Stimulated activated CD8-positive, alpha-beta memory T cell treated with anti-CD3 and anti-CD28 coated beads, Interleukin-4, amount 100 ng/mL, for 1 hour (primary cell): ENCODE data around the gene AGFG1.

Source experiments
- DNase-seq, 2 donors: peaks; one replicate each; pipeline ENCODE4 v3.0.0-alpha.2; 2020; ENCODE audit warnings: low read depth in 2 of 2, low spot score in 1 of 2

The AGFG1 gene, protein sequence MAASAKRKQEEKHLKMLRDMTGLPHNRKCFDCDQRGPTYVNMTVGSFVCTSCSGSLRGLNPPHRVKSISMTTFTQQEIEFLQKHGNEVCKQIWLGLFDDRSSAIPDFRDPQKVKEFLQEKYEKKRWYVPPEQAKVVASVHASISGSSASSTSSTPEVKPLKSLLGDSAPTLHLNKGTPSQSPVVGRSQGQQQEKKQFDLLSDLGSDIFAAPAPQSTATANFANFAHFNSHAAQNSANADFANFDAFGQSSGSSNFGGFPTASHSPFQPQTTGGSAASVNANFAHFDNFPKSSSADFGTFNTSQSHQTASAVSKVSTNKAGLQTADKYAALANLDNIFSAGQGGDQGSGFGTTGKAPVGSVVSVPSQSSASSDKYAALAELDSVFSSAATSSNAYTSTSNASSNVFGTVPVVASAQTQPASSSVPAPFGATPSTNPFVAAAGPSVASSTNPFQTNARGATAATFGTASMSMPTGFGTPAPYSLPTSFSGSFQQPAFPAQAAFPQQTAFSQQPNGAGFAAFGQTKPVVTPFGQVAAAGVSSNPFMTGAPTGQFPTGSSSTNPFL

DNA sequence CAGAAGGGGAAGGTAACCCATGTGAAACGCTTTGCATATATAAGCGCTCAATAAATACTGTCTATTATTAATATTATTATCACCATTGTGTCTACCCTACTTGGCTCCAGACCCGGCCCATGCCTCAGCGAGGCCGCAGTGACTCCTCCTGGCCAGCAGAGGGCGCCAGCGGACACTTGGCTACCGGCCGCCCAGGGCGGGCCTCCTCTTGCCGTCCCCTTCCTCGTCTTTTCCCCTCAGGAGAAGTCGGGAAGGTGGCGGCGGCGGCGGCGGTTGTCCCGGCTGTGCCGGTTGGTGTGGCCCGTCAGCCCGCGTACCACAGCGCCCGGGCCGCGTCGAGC lies at the start of gene AGFG1:
TSS of gene AGFG1 (plus strand) at position 233 of the 341 bp plus-strand sequence. CDS start 266 bp downstream, outside the sequence.
- DNase-seq: peak; percentile 77 to 80

DNA sequence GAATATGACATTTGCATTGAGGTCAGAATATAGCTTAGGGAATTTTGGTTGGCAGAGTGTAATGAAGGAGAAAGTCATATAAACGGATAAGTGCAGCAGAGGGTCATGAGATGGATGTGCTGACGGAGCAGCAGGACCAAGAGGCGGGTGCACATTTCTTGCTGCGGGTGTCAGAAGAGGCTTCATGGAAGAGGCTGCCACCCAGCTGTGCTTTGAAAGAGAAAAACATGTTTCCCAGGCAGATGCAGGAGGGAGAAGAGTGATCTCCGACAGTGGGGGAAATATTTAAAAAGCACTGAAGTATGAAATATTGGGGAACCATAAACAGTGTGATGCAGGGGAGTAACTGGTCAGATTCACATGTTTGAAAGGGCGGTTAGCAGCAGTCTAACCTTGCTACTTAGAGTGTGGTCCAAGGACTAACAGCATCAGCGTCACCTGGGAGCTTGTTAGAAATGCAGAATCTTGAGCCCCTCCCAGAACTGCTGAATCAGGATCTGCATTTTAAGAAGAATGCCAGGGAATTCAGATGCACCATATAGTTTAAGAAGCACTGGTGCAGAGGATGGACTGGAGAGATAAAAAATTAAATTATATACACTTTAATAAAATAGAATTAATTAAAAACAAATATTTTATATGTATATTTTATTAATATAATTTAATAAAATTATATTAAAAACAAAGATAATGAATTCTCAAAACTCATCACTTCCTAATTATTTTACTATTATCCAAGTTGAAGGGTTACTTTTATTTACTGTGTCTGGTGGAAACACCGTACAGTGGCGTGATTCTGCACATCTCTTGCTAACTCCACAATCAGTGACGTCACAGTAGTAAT lies 48.1 kb upstream of the AGFG1 start:
- no peak for DNase-seq

DNA sequence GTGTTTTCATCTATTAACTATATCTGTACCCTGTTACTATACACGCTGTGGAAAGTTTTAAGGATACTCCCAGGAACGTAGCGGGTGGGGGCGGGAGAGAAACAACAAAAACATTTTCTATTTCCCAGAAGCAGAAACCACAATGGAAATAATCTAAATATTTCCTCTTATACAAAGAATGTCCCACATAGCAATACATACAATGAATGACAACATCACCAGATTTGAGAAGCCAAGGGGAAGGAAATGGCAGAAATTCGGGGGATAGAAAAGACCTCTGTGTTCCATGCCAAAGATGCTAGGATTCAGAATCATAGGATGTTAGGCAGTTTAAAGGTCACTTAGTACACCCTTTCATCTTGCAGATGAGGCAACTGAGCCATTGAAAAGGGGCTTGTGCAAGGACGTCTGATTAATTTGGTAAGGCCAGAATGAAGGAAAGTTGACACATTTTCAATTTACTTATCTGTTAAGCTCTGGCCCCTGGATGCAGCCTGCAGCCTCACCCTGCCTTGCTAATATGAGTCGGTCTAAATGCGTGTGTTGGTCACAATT lies 43.1 kb upstream of the AGFG1 start:
- DNase-seq: no peak

DNA sequence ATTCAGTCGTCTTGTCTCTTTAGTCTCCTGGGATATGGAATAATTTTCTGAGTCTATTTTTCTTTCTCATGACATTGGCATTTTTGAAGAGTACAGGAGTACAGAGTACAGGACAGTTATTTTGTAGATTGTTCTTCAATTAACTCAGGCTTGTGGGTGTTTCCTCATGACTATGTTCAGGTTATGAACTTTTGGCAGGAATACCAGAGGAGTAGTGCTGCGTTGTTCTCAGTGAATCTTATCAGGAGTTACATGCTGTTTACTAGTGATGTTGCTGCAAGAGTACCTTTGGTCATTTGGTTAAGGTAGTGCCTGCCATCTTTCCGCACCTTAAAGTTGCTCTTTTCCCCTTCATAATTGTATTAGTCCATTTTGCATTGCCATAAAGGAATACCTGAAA lies 41.3 kb upstream of the AGFG1 start:
- DNase-seq: no peak

DNA sequence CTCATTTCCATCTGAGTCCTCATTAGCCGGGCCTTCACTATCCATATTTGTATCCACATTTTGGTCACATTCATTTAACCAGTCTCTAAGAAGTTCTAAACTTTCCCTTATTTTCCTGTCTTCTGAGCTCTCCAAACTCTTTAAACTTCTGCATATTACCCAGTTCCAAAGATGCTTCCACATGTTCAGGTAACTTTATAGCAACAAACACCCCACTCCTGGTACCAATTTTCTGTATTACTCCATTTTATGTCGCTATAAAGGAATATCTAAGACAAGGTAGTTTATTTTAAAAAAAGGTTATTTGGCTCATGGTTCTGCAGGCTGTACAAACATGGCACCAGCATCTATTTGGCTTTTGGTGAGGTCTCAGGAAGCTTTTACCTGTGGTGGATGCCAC lies 38.8 kb upstream of the AGFG1 start:
- DNase-seq: no peak

DNA sequence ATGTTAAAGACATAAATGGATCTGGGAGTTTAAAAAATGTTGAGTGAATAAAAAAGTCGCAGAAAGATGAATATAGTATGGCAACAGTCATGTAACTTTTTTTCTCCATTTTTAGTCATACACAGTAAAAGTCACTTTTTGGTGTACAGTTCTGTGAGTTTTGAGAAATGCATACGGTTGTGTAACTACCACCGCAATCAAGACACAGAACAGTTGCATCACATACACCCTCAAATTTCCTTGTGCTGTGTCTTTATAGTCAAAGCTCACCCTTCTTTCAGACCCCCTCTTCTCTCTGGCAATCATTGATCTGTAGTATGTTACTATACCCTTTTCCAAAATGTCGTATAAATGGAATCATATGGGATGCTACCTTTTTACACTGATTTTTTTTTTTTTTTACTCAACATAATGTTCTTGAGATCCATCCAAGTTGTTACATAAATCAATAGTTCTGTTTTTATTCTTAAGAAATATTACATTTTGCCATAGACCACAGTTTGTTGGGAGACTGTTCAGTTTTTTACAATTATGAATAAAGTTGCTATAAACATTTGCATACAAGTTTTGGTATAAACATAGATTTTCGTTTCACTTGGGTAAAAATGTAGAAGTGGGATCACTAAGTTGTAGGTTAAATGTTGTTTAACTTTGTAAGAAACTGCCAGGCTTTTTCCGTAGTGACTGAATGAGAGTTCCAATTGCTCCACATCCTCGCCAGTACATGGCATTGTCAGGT lies 35.4 kb upstream of the AGFG1 start:
- no peak for DNase-seq

DNA sequence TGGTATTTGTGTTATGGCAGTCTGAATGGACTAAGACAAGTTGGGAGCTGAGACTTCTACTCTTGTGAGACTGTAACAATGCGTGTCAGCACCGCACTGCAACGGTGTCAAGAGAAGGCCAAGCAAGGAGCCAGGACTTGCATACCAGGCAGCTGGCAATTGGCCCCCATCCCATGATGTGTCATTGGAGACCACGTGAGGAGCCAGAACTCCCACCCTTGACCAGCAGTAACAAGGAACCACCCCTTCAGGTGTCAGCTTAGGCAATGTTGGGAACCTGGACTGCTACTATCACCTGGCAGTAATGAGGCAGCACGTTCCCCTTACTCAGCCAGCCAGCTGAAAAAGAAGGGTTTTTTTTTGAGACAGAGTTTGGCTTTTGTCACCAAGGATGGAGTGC lies 32.7 kb upstream of the AGFG1 start:
- DNase-seq: no peak

DNA sequence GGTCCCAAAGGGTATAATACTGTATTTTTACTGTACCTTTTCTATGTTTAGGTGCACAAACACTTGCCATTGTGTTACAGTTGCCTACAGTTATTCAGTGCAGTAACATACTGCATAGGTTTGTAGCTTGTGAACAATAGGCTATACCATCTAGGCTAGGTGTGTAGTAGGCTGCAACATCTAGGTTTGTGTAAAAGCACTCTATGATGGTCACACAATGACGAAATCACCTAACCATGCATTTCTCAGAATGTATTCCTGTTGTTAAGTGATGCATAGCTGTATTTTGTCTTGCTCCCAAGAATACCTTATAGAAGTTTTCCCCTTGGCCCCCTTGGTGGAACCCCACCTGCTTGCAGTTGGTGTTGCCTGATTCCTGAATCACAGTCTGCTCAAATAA lies 29.3 kb upstream of the AGFG1 start:
- DNase-seq: no peak

DNA sequence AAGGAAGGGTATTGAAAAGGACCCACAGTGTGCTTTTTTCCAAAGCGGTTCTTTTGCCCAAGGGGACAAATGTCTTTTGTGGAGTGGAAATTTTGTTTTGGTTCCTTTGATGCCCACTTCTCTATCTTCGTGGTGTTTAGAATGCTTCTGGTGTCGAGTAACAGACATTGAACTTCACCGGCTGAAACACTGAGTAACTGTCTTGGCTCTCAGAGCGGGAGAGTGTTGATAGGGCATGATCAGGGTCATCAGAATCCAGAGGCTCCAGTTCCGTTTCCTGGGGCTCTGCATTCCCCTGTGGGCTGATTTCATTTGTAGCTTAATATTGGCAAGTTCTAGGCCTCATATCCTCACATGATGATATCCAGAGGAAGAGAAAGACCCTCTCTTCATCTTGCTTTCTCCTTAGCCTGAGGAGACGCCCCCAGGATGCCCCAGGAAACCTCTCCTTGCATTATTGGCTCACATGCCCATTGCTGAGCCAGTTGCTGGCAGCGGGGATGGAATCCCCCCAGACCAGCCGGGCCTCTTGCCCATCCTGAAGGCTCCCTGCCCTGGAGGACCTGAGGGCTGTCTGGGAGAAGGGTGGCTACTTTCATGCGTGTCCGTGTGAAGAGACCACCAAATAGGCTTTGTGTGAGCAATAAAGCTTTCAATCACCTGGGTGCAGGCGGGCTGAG lies 27.9 kb upstream of the AGFG1 start:
- DNase-seq: no peak

DNA sequence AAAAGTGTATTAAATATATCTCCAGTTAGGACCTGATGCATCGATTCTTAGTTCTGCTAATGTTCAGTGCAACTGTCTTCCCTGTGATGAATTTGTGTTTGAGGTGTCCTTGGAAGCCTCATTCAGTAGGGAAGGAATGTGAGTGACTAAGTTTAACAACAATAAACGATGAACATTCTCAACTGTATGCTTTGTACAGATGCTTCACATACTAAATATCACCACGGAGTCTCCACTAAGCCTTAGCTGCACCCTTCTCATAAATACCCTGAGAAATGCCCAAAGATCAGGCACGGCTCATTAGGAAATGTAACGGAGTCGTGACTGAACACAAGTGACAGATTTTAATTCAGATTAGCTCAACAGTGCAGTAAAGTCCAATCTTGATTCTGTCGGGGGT lies 24.4 kb upstream of the AGFG1 start:
- DNase-seq: no peak

DNA sequence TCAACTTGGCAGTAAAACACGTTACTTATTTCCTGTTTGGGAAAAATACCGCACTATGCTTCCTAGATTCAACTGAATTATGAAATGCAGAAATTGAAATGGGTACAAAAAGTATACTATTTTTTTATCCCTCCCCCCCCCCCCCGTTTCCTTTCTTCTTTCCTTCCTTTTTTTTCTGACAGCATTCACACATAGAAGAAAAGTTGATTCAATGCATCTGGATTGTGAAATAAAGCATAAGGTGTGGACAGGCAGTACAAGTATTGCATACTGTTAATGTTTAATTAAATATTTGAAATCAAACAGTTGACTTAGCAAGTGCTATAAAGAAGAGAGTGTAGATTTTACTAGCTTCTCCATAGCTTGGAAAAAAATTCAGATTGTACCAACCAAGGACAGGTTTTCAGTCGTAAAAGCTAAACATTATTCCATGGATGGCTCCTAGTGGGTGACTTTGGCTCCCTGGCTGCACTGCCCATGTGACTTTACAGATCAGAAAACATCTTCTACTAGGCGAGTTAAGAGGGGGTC lies 21.6 kb upstream of the AGFG1 start:
- no peak for DNase-seq

DNA sequence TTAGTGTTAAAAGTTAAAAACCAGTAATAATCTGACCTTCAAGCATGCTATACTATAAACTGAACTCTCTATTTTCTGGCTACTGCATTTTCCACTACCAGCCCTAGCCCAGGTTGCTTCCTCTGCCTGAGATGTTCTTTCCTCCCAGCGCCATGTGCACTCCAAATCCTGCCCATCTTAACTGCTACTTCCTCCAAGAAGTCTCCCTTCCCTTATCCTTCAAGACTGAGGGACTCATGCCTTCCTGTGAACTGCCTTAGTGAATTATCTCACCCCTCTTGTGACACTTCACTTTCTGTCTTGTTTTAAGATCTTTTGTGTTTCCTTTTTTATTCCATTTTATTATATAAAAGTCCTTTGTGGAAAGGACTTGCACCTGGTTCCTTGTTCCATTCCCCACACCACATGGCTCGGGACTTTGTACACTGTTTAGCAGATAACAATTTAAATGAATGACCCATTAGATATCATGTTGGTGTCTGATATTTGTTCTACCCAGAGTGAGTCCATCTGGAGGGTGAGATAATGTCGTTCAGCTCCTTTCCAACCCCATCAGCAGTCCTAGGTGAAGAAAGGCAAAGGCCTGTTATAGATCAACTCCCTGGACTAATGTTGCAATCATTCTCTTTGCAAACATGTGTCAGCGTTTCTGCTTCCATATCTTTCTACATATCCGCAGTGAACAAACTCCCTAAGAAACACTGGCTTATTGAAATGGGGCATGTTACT lies 20.9 kb upstream of the AGFG1 start:
- no peak for DNase-seq

DNA sequence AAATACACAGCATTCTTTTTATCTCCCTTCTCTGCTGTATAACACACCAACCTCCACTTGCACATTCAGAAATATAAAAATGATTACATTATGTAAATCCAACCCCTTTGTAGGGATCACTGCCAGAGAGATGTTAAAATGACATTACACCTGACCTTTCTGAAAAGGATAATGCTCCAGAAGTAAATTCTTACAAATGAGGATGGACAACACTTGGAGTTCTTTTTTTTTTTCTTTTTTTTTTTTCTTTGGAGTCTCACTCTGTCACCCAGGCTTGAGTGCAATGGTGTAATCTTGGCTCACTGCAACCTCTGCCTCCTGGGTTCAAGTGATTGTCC lies 20.3 kb upstream of the AGFG1 start:
- DNase-seq: no peak

DNA sequence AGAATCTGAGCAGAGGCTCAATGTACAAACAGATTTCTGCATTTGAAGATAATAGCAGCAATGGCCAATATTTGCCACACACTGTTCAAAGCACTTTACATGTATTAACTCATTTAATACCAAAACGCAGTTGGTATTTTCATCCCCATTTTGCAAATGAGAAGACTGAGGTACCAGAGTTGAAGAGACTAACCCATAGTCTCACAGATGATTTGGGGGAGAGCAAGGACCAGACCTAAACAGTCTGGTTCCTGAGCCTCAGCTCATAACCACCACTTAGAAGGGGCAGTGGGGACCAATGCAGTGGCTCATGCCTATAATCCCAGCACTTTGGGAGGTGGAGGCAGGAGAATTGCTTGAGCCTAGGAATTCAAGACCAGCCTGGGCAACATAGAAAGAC lies 18.1 kb upstream of the AGFG1 start:
- DNase-seq: no peak

DNA sequence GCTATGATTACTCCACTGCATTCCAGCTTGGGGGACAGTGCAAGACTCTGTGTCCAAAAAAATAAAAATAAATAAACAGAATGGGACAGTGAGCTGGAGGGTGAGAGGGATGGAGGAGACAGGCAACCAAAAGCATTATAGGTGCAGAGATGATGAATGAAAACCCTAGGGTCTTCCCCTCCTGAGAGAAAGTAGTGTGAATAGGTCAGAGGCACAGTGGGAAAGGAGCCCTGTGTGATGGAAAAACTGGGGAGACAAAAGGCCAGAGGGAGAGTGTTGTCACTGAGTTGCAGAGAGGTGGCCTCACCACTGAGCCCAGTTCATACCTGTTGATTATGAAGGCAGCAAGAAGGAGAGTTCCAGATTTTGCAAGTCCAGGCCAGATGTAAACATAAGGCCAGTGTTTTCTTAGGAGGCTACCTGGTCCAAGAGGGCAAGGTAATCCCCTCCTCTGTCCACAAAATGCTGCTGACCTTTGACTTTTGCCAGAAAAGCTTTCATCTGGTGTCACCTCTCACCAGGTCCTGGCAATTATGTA lies 17.6 kb upstream of the AGFG1 start:
- DNase-seq: no peak

DNA sequence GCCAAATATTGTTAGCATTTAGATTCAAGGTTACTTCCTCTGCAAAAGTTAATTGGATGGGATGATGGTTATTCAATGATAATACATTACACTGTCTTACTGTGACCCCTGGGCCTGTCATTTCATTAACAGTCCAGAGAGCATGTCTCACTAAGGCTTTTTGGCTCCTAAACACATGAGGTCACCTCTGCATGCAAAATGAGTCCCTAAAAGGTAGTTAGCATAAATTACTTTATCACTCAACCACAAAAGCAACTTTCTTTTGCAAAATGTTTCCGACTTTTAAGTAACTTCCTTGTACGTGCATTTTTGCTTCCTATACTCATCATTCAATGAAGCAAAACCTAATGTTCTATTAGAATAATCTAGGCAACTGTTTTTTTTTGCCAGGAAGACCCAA lies 16.8 kb upstream of the AGFG1 start:
- DNase-seq: no peak

DNA sequence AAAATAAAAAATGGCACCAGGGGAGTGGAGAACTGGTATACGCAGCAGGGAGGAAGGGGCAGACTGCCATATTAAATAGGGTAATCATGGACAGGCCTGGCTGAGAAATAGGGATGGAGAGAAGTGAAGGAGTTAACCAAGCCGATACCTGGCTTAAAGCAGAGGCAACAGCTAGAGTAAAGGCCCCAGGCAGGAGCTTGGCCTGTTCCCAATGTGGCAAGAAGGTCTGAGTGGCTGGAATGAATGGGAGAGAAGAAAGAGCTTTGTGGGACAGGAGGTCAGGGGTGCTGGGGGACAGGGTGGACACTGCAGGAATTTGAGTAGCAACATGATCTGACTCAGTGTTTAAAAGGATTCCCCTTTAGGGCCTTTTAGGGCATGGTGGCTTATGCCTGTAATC lies 15.9 kb upstream of the AGFG1 start:
- no peak for DNase-seq

DNA sequence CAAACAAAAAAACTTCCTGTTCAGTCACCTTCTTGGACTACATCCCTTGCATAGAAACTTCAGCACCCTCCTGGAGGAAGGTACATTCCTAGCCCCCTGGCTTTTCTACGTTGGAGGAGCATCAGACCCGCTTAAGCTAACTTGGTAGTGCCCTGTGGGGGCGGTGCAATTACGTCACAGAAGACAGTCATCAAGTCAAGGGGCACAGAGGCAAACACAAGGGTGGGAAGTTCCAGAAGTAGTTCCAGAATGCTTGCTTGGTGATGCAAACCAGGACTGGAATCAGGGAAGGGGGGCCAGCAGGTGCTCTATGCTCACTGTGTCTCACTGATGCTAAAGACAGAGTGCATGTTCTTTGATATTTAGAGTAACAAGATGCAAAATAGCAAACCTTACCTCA lies 15.2 kb upstream of the AGFG1 start:
- no peak for DNase-seq

DNA sequence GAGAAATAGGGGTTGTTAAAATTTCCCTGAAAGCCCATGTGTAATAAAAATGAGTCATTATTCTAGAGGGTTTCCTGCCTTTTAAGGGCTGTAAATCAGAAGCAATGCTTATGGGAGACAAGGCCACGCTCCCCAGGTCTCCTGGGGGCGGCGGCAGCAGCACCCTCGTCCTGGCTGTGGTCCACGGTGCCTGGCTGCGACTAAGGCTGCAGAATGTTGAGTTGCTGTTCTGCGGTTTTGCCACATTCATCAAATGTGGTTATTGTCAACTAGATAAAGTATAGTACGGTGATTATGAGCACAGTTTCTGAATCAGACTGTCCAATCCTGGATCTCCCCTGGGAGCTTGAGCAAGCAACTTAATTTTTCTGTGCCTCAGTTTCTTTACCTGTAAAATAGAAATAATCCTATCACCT lies 11.9 kb upstream of the AGFG1 start:
- peak; percentile 17 to 24 for DNase-seq

DNA sequence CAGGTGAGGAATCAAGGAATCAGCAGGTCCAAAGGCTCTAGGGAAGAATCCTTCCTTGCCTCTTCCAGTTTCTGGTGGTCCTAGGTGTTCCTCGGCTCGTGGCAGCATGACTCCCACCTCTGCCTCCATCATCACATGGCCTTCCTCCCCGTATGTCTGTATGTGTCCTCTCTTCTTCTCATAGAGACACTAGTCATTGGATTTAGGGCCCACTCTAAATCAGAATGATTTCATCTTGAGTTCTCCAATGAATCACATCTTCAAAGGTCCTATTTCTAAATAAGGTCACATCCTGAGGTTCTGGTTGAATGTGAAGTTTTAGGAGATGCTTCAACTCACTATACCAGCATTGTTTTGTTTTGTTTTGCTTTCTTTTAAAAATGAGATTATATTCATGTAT lies 11.1 kb upstream of the AGFG1 start:
- DNase-seq: no peak
